A549 treated with Mapracorat at 1 μM for 4 hours (cell line): ENCODE data around the gene ART1. TPM values are rescaled to one million over a fixed set of nuclear protein-coding genes. Genes with fewer than 3 reads are reported as not detected.

ENCODE experiments used
- total RNA-seq: library from RNA; stranded (reverse); fragments of 200-300 nt; extraction: Qiagen RNA extraction; gene quantifications from 5 replicates; pipeline ENCODE4 v1.2.3, GENCODE V29; 2022

ART1 gene
- total RNA-seq = not detected in 5 replicates

GRCh38 chr11:3644817-3645235, at the start of gene ART1:
Gene ART1 (plus strand): TSS chr11:3645128. CDS start chr11:3659214, 14,086 bp downstream.

GRCh38 chr11:3641701-3642070, 3.2 kb upstream of the ART1 start, which contains the start of gene ART5:
Gene ART5 (minus strand): TSS chr11:3641992. CDS start chr11:3641862, 130 bp downstream.

GRCh38 chr11:3671334-3672254, 26.7 kb downstream of the ART1 start, which contains the start of gene CHRNA10:
Gene CHRNA10 (minus strand): TSS chr11:3671384. CDS start chr11:3671312, 72 bp downstream.

Other genes starting within 250 kb of the ART1 start
- gene ART5, start 3.1 kb upstream of the ART1 start, total RNA-seq = 0.23 to 0.43 TPM (median 0.41 TPM) in 5 replicates
- gene CHRNA10, start 26.3 kb downstream of the ART1 start, total RNA-seq = 0.76 to 1.5 TPM (median 1.1 TPM) in 5 replicates
- gene NUP98, start 152.4 kb downstream of the ART1 start, total RNA-seq = 58.6 to 74.2 TPM (median 66.4 TPM) in 5 replicates
- gene PGAP2, start 163.4 kb downstream of the ART1 start, total RNA-seq = 18.2 to 23.4 TPM (median 20.7 TPM) in 5 replicates
- gene RHOG, start 195.8 kb downstream of the ART1 start, total RNA-seq = 99.6 to 113 TPM (median 111 TPM) in 5 replicates
- 22.6 to 28.1 TPM (median 25.7 TPM) in 5 replicates for gene STIM1, start 210.5 kb downstream of the ART1 start, total RNA-seq